ENCODE measurements around the gene LRPAP1. TPM values are rescaled to one million over a fixed set of nuclear protein-coding genes. Genes with fewer than 3 reads are reported as not detected.

The LRPAP1 gene
- total RNA-seq, 1 donor from 2014 or later = 62.9 TPM

DNA sequence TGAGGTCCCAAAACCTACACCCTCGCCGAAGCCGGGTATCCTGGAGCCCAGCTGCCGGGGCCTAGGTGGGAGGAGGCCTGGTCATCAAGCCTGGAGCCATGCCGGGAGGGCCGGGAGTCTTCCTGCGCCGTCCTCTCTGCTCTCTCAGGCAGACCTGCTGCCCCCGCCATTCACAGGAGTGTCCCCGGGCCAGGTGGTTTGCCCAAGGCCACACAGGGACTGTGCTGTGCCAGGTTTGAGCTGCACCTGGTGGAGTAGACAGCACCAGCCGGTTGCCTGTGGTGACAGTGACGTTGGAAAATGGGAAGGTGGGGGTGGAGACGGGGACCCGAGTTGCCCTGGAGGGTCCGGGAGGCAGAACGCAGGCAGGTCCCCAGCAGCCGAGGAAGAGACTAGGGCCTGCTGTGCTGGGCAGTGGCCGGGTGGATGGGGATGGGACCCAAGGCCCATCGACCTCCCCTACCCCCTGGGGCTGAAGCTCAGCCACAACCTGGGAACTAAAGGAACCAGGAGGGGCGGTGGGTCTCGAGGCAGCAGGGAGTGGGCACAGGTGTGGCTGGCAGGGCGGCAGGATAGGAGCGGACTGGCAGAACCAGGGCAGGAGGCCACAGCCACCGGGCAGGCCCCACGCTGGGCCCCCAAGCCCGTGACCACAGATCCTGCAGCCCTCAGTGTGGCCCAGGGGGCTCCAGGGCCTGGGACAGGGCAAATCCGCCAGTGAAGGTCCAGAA lies 59.6 kb downstream of the LRPAP1 start:
- no peak for ATAC-seq (ENCODE audit: low read depth)
- peaks cover 8% of the 10 kb centered on the region for H3K27me3 Mint-ChIP-seq

DNA sequence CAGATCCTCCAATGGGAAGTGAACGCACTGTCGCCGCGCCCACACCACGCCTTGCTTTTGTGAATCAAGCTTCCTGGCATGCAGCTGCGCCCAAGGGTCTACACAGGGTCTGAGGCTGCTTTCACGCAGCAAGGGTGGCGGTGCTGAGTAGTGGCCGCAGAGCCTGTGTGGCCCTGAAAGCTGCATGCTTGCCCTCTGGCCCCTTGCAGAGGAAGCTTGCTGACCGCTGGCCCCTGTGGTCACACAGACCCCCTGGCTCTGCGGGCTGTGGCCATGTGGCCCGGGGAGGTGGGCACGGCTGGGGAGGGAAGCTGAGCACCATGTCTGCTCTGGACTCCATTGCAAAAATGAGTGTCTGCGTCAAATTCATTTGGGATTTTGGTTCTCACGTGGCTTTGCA lies 60.3 kb downstream of the LRPAP1 start:
- Mint-ChIP-seq H3K9me3 (no peaks in the 10 kb centered on the region), H3K4me3 (no peak overlapping the region), H3K27me3 (peaks cover 8% of the 10 kb centered on the region), H3K4me1 (no peaks in the 10 kb centered on the region), H3K27ac (no peak overlapping the region), H3K36me3 (ENCODE audit: low read depth) (no peaks in the 10 kb centered on the region)
- ChIA-PET CTCF (no interaction called here), POLR2A (no interaction called here)
- TF ChIP-seq, protein P1, sequence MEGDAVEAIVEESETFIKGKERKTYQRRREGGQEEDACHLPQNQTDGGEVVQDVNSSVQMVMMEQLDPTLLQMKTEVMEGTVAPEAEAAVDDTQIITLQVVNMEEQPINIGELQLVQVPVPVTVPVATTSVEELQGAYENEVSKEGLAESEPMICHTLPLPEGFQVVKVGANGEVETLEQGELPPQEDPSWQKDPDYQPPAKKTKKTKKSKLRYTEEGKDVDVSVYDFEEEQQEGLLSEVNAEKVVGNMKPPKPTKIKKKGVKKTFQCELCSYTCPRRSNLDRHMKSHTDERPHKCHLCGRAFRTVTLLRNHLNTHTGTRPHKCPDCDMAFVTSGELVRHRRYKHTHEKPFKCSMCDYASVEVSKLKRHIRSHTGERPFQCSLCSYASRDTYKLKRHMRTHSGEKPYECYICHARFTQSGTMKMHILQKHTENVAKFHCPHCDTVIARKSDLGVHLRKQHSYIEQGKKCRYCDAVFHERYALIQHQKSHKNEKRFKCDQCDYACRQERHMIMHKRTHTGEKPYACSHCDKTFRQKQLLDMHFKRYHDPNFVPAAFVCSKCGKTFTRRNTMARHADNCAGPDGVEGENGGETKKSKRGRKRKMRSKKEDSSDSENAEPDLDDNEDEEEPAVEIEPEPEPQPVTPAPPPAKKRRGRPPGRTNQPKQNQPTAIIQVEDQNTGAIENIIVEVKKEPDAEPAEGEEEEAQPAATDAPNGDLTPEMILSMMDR (IDR thresholded peaks at IDR 0.05) = no peak
- ATAC-seq (ENCODE audit: low read depth) = no peak
- DNase-seq = no peak
- intact Hi-C loops (cut with micrococcal nuclease) = no loop called here

More for the DNA sequence above, 59.6 kb downstream of the LRPAP1 start:
- Mint-ChIP-seq H3K4me1 (no peaks in the 10 kb centered on the region), H3K27ac (no peak overlapping the region), H3K9me3 (no peaks in the 10 kb centered on the region), H3K4me3 (no peak overlapping the region), H3K36me3 (ENCODE audit: low read depth) (no peaks in the 10 kb centered on the region)
- CTCF ChIA-PET = no interaction called here
- intact Hi-C loops (cut with micrococcal nuclease) = no loop called here
- TF ChIP-seq, protein P1 (IDR thresholded peaks at IDR 0.05) = no peak
- POLR2A ChIA-PET = no interaction called here
- DNase-seq = no peak

GRCh38 chr4:3471098-3471760 lies 61.0 kb downstream of the LRPAP1 start:
- no peak overlapping the region for H3K4me3 Mint-ChIP-seq
- DNase-seq (no peak), ATAC-seq (ENCODE audit: low read depth) (no peak)
- ChIA-PET POLR2A (no interaction called here), CTCF (no interaction called here)
- H3K27ac Mint-ChIP-seq = no peak overlapping the region
- H3K27me3 Mint-ChIP-seq = peaks cover 5% of the 10 kb centered on the region
- H3K4me1 Mint-ChIP-seq = no peaks in the 10 kb centered on the region
- TF ChIP-seq, protein P1 (IDR thresholded peaks at IDR 0.05) = no peak
- no peaks in the 10 kb centered on the region for H3K36me3 Mint-ChIP-seq (ENCODE audit: low read depth)
- H3K9me3 Mint-ChIP-seq = no peaks in the 10 kb centered on the region
- intact Hi-C loops (cut with micrococcal nuclease) = no loop called here

GRCh38 chr4:3470244-3471097 lies 61.8 kb downstream of the LRPAP1 start:
- H3K4me3 Mint-ChIP-seq = no peak overlapping the region
- H3K27ac Mint-ChIP-seq = no peak overlapping the region
- no peaks in the 10 kb centered on the region for H3K36me3 Mint-ChIP-seq (ENCODE audit: low read depth)
- H3K4me1 Mint-ChIP-seq = no peaks in the 10 kb centered on the region
- TF ChIP-seq, protein P1 (IDR thresholded peaks at IDR 0.05) = no peak
- no peak for ATAC-seq (ENCODE audit: low read depth)
- CTCF ChIA-PET = no interaction called here
- intact Hi-C loops (cut with micrococcal nuclease) = no loop called here
- POLR2A ChIA-PET = no interaction called here
- H3K27me3 Mint-ChIP-seq = peaks cover 6% of the 10 kb centered on the region
- H3K9me3 Mint-ChIP-seq = no peaks in the 10 kb centered on the region
- DNase-seq = no peak
